Transverse colon (tissue), 4 donors: ENCODE measurements around the gene ABHD5. TPM values are rescaled to one million over a fixed set of nuclear protein-coding genes. Genes with fewer than 3 reads are reported as not detected.

Source experiments
- DNase-seq: peaks from one replicate; pipeline ENCODE4 v3.0.0-alpha.2; 2019
- H3K27ac ChIP-seq, 4 donors: fragments of 200-600 bp; sonication (generic); 2 replicates each; pipeline ENCODE4 v1.5.1; 2016 to 2018; ENCODE audit warnings: inconsistent platforms in 4 of 4
- H3K27me3 ChIP-seq: fragments of 200-600 bp; sonication (generic); 2 replicates; pipeline ENCODE4 v1.5.1; 2017; ENCODE audit warnings: inconsistent platforms
- H3K36me3 ChIP-seq, 4 donors: fragments of 200-600 bp; sonication (generic); 2 replicates each; pipeline ENCODE4 v1.5.1; 2017 to 2019; ENCODE audit warnings: inconsistent platforms in 4 of 4
- H3K4me1 ChIP-seq, 4 donors: fragments of 200-600 bp; sonication (generic); 2 replicates each; pipeline ENCODE4 v1.5.1; 2017 to 2020; ENCODE audit warnings: inconsistent platforms in 4 of 4
- H3K4me3 ChIP-seq, 4 donors: fragments of 200-600 bp; sonication (generic); 1 replicate in 1 of 4; 2 replicates in 3 of 4; pipeline versions ENCODE4 v1.5.1 to v1.6.1; 2017 to 2019; ENCODE audit warnings: inconsistent platforms in 4 of 4
- H3K9me3 ChIP-seq, 2 donors: fragments of 200-600 bp; sonication (generic); 2 replicates each; pipeline ENCODE4 v1.5.1; 2017 to 2019; ENCODE audit warnings: inconsistent platforms in 2 of 2
- EP300 ChIP-seq: sonication (generic); formaldehyde crosslinking; IDR thresholded peaks from one replicate; pipeline ENCODE4 v1.6.1; 2017; ENCODE audit warnings: antibody characterized with exemption, low read depth
- POLR2A ChIP-seq: fragments of 450-650 bp; IDR thresholded peaks from one replicate; pipeline ENCODE4 v1.6.1; 2016; ENCODE audit warnings: antibody characterized with exemption, mild to moderate bottlenecking, moderate library complexity
- POLR2AphosphoS5 ChIP-seq, 3 donors: sonication (generic); formaldehyde crosslinking; IDR thresholded peaks; one replicate each; pipeline ENCODE4 v1.6.1; 2016; ENCODE audit warnings: antibody characterized with exemption in 3 of 3
- WGBS, 2 donors: methylation state at CpG; one replicate each; pipeline ENCODE4 v1.1.5; 2018; ENCODE audit warnings: low coverage in 1 of 2; 5-methylcytosine and 5-hydroxymethylcytosine counted together
- in situ Hi-C, 4 donors: fragments of 200-750 bp; cut with MboI; loops; one replicate each; pipeline versions ENCODE4 v1.15.0 to v1.15.1; 2017; ENCODE audit warnings: low sequenced_read_pairs in 3 of 4, low pct_ligation_motif_present in 1 of 4, low pct_unique_long_range_greater_than_20kb in 1 of 4
- intact Hi-C: fragments of 100-400 bp; cut with DNase I; formaldehyde crosslinking; loops from one replicate; pipeline ENCODE4 v1.15.1; 2023; ENCODE audit warnings: low total_unique reads
- total RNA-seq, 4 donors: library from RNA; depleted of rRNA; stranded (reverse); fragments of >200 nt; gene quantifications; one replicate each; pipeline ENCODE4 v1.1.0, GENCODE V29; 2016
- TF ChIP-seq, protein P1 (sequence below), 5 experiments: fragments of 200-600 bp in 3 of 5; fragments of 450-650 bp in 2 of 5; sonication (generic) in 3 of 5; IDR thresholded peaks; 1 replicate in 2 of 5; 2 replicates in 3 of 5; pipeline ENCODE4 v1.5.1; 2016 to 2017; ENCODE audit warnings: antibody characterized with exemption in 5 of 5, inconsistent platforms in 3 of 5, mild to moderate bottlenecking in 2 of 5, moderate library complexity in 1 of 5

Gene ABHD5
- total RNA-seq, 4 donors from 2014 or later: 36.2 to 304 (median 48.0) TPM

DNA sequence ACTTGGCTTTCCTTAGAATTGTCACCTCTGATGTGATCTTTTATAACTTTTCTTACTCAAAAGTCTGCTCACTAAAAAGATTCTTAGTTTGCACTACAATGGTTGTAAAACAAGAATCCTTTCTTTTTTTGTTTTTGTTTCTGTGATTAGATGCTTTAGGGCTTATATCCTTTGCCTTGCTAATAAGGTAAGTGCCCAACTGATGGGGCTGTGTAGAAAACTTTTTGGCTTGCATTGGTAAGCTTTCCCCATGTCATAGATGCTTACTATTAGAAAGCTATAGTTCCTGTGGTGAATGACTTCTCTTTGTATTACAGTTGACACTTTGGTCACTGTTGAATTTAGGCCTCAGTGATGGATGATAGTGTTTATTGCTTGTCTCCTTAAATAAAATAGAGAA lies 5.1 kb downstream of the ABHD5 start:
- Histone ChIP-seq H3K27ac (peak overlapping the region in 1 of 4 donors; percentile 0), H3K9me3 (no peaks in the 10 kb centered on the region), H3K4me3 (no peak overlapping the region), H3K4me1 (peaks cover 8 to 29% (median 11%) of the 10 kb centered on the region in 4 donors), H3K36me3 (no peaks in the 10 kb centered on the region), H3K27me3 (no peaks in the 10 kb centered on the region)
- no peak for DNase-seq
- in situ Hi-C loops (no loop called here), intact Hi-C loops (no loop called here)
- TF ChIP-seq POLR2AphosphoS5 (IDR thresholded peaks at IDR 0.05) (no peak), POLR2A (no peak), EP300 (no peak)
- TF ChIP-seq, protein P1, sequence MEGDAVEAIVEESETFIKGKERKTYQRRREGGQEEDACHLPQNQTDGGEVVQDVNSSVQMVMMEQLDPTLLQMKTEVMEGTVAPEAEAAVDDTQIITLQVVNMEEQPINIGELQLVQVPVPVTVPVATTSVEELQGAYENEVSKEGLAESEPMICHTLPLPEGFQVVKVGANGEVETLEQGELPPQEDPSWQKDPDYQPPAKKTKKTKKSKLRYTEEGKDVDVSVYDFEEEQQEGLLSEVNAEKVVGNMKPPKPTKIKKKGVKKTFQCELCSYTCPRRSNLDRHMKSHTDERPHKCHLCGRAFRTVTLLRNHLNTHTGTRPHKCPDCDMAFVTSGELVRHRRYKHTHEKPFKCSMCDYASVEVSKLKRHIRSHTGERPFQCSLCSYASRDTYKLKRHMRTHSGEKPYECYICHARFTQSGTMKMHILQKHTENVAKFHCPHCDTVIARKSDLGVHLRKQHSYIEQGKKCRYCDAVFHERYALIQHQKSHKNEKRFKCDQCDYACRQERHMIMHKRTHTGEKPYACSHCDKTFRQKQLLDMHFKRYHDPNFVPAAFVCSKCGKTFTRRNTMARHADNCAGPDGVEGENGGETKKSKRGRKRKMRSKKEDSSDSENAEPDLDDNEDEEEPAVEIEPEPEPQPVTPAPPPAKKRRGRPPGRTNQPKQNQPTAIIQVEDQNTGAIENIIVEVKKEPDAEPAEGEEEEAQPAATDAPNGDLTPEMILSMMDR (IDR thresholded peaks at IDR 0.05): no peak

DNA sequence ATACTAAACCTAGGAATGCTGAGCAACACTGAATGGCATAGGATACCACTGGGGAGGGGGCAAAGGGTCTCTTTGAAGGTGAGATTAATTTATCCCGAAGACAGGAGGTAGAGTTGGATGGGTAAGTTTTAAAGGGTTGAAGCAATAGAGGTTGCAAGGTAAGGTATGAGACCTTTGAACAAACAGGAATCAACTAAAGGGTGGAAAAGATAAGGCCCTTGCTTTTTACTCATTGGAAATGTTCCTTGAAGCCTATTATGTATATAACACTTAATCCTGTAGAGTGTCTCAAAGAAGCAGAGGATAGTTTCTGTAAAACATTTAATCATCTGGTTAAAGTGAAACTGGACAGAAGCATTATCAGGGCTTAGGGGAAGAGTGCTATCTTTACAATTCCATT lies 5.7 kb downstream of the ABHD5 start:
- Histone ChIP-seq H3K4me1 (peaks cover 8 to 29% (median 11%) of the 10 kb centered on the region in 4 donors), H3K27me3 (no peaks in the 10 kb centered on the region), H3K4me3 (no peak overlapping the region), H3K9me3 (no peaks in the 10 kb centered on the region), H3K36me3 (peaks cover 0 to 1% (median 0%) of the 10 kb centered on the region in 4 donors), H3K27ac (peak overlapping the region in 1 of 4 donors; percentile 0)
- no peak for DNase-seq
- 62 to 83% methylated on average over 1 of the region's 1 CpG for WGBS, 2 donors
- TF ChIP-seq POLR2A: no peak
- in situ Hi-C loops: no loop called here
- intact Hi-C loops: no loop called here

DNA sequence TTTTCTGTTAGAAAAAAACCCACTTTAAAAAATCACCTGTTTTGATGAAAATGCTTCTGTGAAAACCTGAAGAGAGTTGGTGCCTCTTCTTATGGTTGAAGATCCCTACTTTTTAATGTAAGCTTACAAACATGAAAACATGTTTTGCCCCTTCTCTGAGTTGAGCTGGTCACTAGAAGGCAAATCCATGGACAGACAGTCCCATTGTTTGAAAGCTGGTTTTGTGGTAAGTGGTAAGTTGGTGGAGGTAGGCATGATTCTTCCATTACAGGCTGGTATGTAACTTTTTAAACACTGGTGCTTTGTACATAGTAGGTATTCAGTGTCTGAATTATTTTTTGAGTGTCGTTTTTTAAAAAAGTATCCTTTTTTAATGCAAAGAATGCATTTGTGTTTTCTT lies 6.1 kb downstream of the ABHD5 start:
- in situ Hi-C loops: no loop called here
- DNase-seq: no peak
- H3K27ac ChIP-seq: no peak overlapping the region
- peaks cover 0 to 6% (median 0%) of the 10 kb centered on the region in 4 donors for H3K36me3 ChIP-seq
- H3K4me1 ChIP-seq: peaks cover 4 to 26% (median 7%) of the 10 kb centered on the region in 4 donors
- H3K4me3 ChIP-seq: no peak overlapping the region
- TF ChIP-seq EP300 (no peak), POLR2AphosphoS5 (IDR thresholded peaks at IDR 0.05) (no peak)
- TF ChIP-seq, protein P1 (IDR thresholded peaks at IDR 0.05): no peak
- H3K27me3 ChIP-seq: no peaks in the 10 kb centered on the region
- no peaks in the 10 kb centered on the region for H3K9me3 ChIP-seq
- 89 to 95% methylated on average over 1 of the region's 1 CpG for WGBS, 2 donors
- intact Hi-C loops: no loop called here

DNA sequence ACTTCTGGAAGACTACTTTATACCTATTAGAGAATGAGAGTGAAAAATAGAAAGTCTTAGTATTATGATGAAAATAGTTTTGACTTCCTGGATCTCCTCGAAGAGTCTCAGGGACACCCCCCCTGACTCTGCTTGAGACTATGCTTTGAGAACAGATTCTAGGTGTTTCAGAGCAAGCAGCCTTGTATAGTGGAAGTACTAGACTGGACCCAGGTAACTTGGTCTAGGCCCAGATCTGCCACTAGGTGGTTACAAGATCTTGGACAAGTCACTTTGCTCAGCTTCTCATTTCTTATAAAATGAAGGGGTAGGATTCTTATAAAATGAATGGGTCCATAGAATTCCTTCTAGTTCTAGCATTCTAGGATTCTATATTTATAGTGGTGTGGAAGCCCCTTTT lies 9.1 kb downstream of the ABHD5 start:
- H3K4me3 ChIP-seq: no peak overlapping the region
- no peaks in the 10 kb centered on the region for H3K9me3 ChIP-seq
- peak; percentile 33 for DNase-seq
- H3K4me1 ChIP-seq: peaks cover 0 to 16% (median 2%) of the 10 kb centered on the region in 4 donors
- in situ Hi-C loops: no loop called here
- intact Hi-C loops: no loop called here
- H3K27me3 ChIP-seq: no peaks in the 10 kb centered on the region
- peaks cover 0 to 11% (median 5%) of the 10 kb centered on the region in 4 donors for H3K36me3 ChIP-seq
- TF ChIP-seq POLR2A: no peak
- TF ChIP-seq, protein P1 (IDR thresholded peaks at IDR 0.05): peak in 4 of 5 experiments; percentile 27 to 40 (median 34)
- WGBS, 2 donors: 45 to 60% methylated on average over 1 of the region's 1 CpG
- no peak overlapping the region for H3K27ac ChIP-seq

DNA sequence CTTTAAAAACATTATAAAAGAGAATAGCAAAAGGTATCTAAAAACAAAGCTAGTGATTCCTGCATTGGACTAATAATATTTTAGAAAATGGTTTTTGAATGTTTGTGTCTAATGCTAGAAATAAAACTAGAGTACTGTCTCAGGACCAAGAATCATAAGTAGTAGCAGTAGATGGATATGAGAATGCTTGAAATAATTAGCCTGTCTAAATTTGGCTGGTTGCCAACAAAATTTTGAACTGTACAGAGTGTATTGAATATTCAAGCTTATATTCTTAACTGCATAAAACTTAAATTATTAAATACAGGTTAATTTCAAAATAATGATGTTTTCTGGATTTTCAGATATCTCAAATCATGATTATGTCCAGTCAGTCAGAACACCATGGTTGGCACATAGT lies 14.0 kb downstream of the ABHD5 start:
- Histone ChIP-seq H3K9me3 (no peaks in the 10 kb centered on the region), H3K4me3 (no peak overlapping the region), H3K27me3 (no peaks in the 10 kb centered on the region), H3K27ac (no peak overlapping the region), H3K4me1 (peaks cover 0 to 3% (median 0%) of the 10 kb centered on the region in 4 donors), H3K36me3 (peaks cover 0 to 11% (median 5%) of the 10 kb centered on the region in 4 donors)
- DNase-seq: no peak
- in situ Hi-C loops: no loop called here
- TF ChIP-seq EP300: no peak
- TF ChIP-seq POLR2AphosphoS5 (IDR thresholded peaks at IDR 0.05): no peak
- TF ChIP-seq, protein P1 (IDR thresholded peaks at IDR 0.05): no peak
- TF ChIP-seq POLR2A: no peak
- intact Hi-C loops: no loop called here
